ENCODE measurements around the gene GYPC. TPM values are rescaled to one million over a fixed set of nuclear protein-coding genes. Genes with fewer than 3 reads are reported as not detected.

GYPC gene
- total and polyA plus RNA-seq, 2 of the 4 experiments (the other 2 are of a cell fraction) = 53.4 to 96.3 TPM

- Histone ChIP-seq H3K9me3 (ENCODE audit: control insufficient read depth, insufficient read depth, low read length) (no peaks in the 10 kb centered on the region), H3K4ac (ENCODE audit: low read depth, low read length) (peak overlapping the region; percentile 89), H3K4me2 (ENCODE audit: low read depth, low read length) (peak overlapping the region; percentile 71), H4K91ac (ENCODE audit: insufficient read depth, low read depth, low read length) (peak overlapping the region; percentile 96), H4K20me1 (ENCODE audit: insufficient read depth, low read length) (peaks cover 12% of the 10 kb centered on the region), H3K23ac (ENCODE audit: low read depth, low read length) (peak overlapping the region; percentile 85), H2BK15ac (ENCODE audit: low read depth, low read length) (peak overlapping the region; percentile 26; the same call in 2 of the 3 replicates), H4K8ac (ENCODE audit: low read depth in 2 of 2, low read length in 2 of 2) (peak overlapping the region; percentile 78 to 94), H3K56ac (ENCODE audit: extremely low read depth, insufficient read depth, low read length) (peak overlapping the region; percentile 95), H2AK5ac (ENCODE audit: low read depth, low read length) (peak overlapping the region; percentile 69), H3K79me1 (ENCODE audit: low read depth in 1 of 2, low read length in 2 of 2) (peaks cover 4 to 39% of the 10 kb centered on the region in 2 experiments; a peak in 3 of 4 replicates), H2BK120ac (ENCODE audit: low read depth, low read length) (peak overlapping the region; percentile 74), H3K27me3 (ENCODE audit: control insufficient read depth, insufficient read depth, low read length) (no peaks in the 10 kb centered on the region), H3K14ac (replicated peaks; ENCODE audit: low read depth, low read length) (peak overlapping the region; percentile 94), H2AFZ (replicated peaks; ENCODE audit: low read length, poor library complexity) (peak overlapping the region; percentile 88), H2AK9ac (replicated peaks; ENCODE audit: low read depth, low read length, poor library complexity) (peak overlapping the region; percentile 86), H3K4me1 (ENCODE audit: control insufficient read depth, insufficient read depth, low read length) (peaks cover 19% of the 10 kb centered on the region), H3K4me3 (ENCODE audit: insufficient read depth, low read depth, low read length) (peak overlapping the region; percentile 48), H3K9ac (ENCODE audit: low read depth, low read length) (peak overlapping the region; percentile 88), H4K5ac (ENCODE audit: low read depth, low read length) (peak overlapping the region; percentile 80), H3K36me3 (ENCODE audit: control insufficient read depth, insufficient read depth, low read length) (peaks cover 5% of the 10 kb centered on the region; the same call in 1 of the 2 replicates), H3K9me1 (ENCODE audit: insufficient read depth, low read length) (peaks cover 4% of the 10 kb centered on the region; the same call in 1 of the 2 replicates), H3K27ac (ENCODE audit: insufficient read depth, low read length) (peak overlapping the region; percentile 90), H2BK20ac (ENCODE audit: low read depth, low read length) (peak overlapping the region; percentile 79), H3K18ac (ENCODE audit: low read depth, low read length) (peak overlapping the region; percentile 86), H2BK5ac (ENCODE audit: low read depth, low read length, poor library complexity, severe bottlenecking) (peak overlapping the region; percentile 90)
- peak; percentile 31 for DNase-seq
- ATAC-seq (ENCODE audit: low read depth) = peak; percentile 8
- TF ChIP-seq SMC3 (IDR thresholded peaks at IDR 0.05; ENCODE audit: low read depth, low read length) (no peak), MXI1 (IDR thresholded peaks at IDR 0.05; ENCODE audit: borderline replicate concordance, low read depth, low read length) (no peak), MAFK (IDR thresholded peaks at IDR 0.05; ENCODE audit: low read depth, low read length) (no peak), POLR2A (IDR thresholded peaks at IDR 0.05; ENCODE audit: low read depth, low read length) (no peak; the same call in 1 of the 2 replicates), CEBPB (IDR thresholded peaks at IDR 0.05; ENCODE audit: low read depth, low read length) (no peak), MAZ (IDR thresholded peaks at IDR 0.05; ENCODE audit: borderline replicate concordance, low read depth, low read length) (no peak)
- dilution Hi-C loops (cut with HindIII; ENCODE audit: low sequenced_read_pairs, unreplicated experiment) = no loop called here
- 0% methylated on average over 5 of the region's 38 CpGs; no CpG with 5 or more reads in 1 of the 2 experiments for WGBS, 2 experiments (ENCODE audit: extremely low coverage in 2 of 2, insufficient read length in 1 of 2)
- intact Hi-C loops (cut with micrococcal nuclease) = loop anchor here (1.0 to 10.0 kb wide), 4 partner anchors 42 to 451 kb away; partner anchors contain the start of gene BIN1
- in situ Hi-C loops (cut with MboI; ENCODE audit: low sequenced_read_pairs) = no loop called here
- ChIA-PET CTCF (no interaction called here), POLR2A (ENCODE audit: unreplicated experiment) (no interaction called here)
- BruUV-seq (replicated peaks) = no TSS peak
Measured at GRCh38 chr2:126656431-126657147, 631 bp downstream of the GYPC start.
